ENCODE results near the gene YRDC. TPM values are rescaled to one million over a fixed set of nuclear protein-coding genes. Genes with fewer than 3 reads are reported as not detected.

Gene YRDC
- total RNA-seq, 6 donors from 2014 or later: 4.2 to 22.2 (median 13.3) TPM

GRCh38 chr1:37753473-37754321, 54.3 kb downstream of the YRDC start:
- Histone ChIP-seq H3K27ac (no peak overlapping the region), H3K4me3 (peak overlapping the region in 3 of 4 donors; percentile 46 to 50 (median 47)), H3K9me3 (no peaks in the 10 kb centered on the region), H3K36me3 (no peaks in the 10 kb centered on the region), H3K27me3 (peaks cover 0 to 24% (median 12%) of the 10 kb centered on the region in 4 donors), H3K4me1 (peaks cover 4 to 16% (median 6%) of the 10 kb centered on the region in 4 donors)
- 5 to 10% methylated on average over 26 to 46 of the region's 52 CpGs for WGBS, 2 donors
- TF ChIP-seq POLR2AphosphoS5 (IDR thresholded peaks at IDR 0.05): no peak
- TF ChIP-seq, protein P1, sequence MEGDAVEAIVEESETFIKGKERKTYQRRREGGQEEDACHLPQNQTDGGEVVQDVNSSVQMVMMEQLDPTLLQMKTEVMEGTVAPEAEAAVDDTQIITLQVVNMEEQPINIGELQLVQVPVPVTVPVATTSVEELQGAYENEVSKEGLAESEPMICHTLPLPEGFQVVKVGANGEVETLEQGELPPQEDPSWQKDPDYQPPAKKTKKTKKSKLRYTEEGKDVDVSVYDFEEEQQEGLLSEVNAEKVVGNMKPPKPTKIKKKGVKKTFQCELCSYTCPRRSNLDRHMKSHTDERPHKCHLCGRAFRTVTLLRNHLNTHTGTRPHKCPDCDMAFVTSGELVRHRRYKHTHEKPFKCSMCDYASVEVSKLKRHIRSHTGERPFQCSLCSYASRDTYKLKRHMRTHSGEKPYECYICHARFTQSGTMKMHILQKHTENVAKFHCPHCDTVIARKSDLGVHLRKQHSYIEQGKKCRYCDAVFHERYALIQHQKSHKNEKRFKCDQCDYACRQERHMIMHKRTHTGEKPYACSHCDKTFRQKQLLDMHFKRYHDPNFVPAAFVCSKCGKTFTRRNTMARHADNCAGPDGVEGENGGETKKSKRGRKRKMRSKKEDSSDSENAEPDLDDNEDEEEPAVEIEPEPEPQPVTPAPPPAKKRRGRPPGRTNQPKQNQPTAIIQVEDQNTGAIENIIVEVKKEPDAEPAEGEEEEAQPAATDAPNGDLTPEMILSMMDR (IDR thresholded peaks at IDR 0.05): no peak
- ATAC-seq (ENCODE audit: low FRiP score in 2 of 2) (peak in 1 of 2 donors; percentile 7), DNase-seq (peak in 1 of 2 donors; percentile 64)

Other genes with a start within 250 kb of the YRDC start
- gene GNL2, start 212.3 kb downstream of the YRDC start, total RNA-seq: 10 to 100 TPM; 28.3 to 56.2 (median 40.3) TPM
- 1 to 10 TPM in 5 of 6 donors, under 1 TPM in 1; 0.98 to 5.4 (median 3.5) TPM for gene RSPO1, start 173.3 kb downstream of the YRDC start, total RNA-seq
- gene CDCA8, start 115.7 kb downstream of the YRDC start, total RNA-seq: 1 to 10 TPM in 4 of 6 donors, under 1 TPM in 1, not detected in 1; 0.89 to 2.0 (median 1.5) TPM
- gene EPHA10, start 43.1 kb downstream of the YRDC start, total RNA-seq: 1 to 10 TPM in 2 of 6 donors, under 1 TPM in 2, not detected in 2; 0.76 to 1.7 (median 0.92) TPM
- 1 to 10 TPM; 2.8 to 8.1 (median 5.2) TPM for gene MANEAL, start 14.4 kb downstream of the YRDC start, total RNA-seq
- gene C1orf122, start 418 bp downstream of the YRDC start, total RNA-seq: 10 to 100 TPM; 30.0 to 90.1 (median 39.9) TPM
- gene MTF1, start 51.4 kb upstream of the YRDC start, total RNA-seq: 10 to 100 TPM in 3 of 6 donors, 1 to 10 TPM in 3; 5.2 to 27.4 (median 8.7) TPM
- gene INPP5B, start 138.8 kb upstream of the YRDC start, total RNA-seq: 100 to 1,000 TPM in 1 of 6 donors, 10 to 100 TPM in 5; 25.8 to 201 (median 44.1) TPM
- gene SF3A3, start 181.8 kb upstream of the YRDC start, total RNA-seq: 10 to 100 TPM; 36.5 to 80.7 (median 42.8) TPM
- 10 to 100 TPM in 5 of 6 donors, 1 to 10 TPM in 1; 9.5 to 25.8 (median 18.6) TPM for gene FHL3, start 197.3 kb upstream of the YRDC start, total RNA-seq
- gene UTP11, start 204.5 kb upstream of the YRDC start, total RNA-seq: 10 to 100 TPM in 5 of 6 donors, 1 to 10 TPM in 1; 8.4 to 53.4 (median 25.4) TPM
- 1 to 10 TPM in 1 of 6 donors, under 1 TPM in 1, not detected in 4; 0.40 to 1.0 TPM for gene POU3F1, start 238.6 kb upstream of the YRDC start, total RNA-seq